GM20431 (cell line): ENCODE data around the gene SLC25A36.
"Not testable (repeated sequence)": the region's sequence is repeated elsewhere in the genome, so short reads cannot be mapped to it uniquely, and the experiment has no call there.

Source experiments
- in situ Hi-C: fragments of 300-500 bp; cut with MseI, MboI; formaldehyde crosslinking; loops from one replicate; pipeline ENCODE4 v1.15.0; 2020; ENCODE audit warnings: low sequenced_read_pairs; ENCODE audit not compliant: unreplicated experiment

SLC25A36 gene

GRCh38 chr3:140929446-140929845, 12.2 kb upstream of the SLC25A36 start:
- in situ Hi-C loops: no loop called here

DNA sequence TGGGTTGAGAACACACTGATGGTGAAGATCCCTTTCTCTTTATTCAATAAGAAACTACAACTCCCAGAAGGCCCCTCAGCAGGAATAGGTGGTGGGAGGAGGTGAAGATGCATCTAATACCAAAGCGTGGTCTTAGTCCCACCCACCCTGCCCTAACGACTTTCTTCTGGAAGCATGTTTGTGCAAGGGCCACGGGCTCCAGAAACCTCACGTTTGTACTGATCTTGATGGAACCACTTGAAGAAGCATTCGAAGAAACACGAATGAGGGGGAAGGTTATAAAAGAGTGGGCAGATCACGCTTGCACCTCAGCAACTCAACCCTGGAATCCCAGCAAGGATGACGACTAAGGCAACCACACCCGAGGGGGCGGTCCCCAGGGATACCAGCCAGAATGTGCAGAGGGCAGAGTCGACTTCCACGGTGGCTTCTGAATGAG, 10.6 kb upstream of the SLC25A36 start:
- in situ Hi-C loops: no loop called here

DNA sequence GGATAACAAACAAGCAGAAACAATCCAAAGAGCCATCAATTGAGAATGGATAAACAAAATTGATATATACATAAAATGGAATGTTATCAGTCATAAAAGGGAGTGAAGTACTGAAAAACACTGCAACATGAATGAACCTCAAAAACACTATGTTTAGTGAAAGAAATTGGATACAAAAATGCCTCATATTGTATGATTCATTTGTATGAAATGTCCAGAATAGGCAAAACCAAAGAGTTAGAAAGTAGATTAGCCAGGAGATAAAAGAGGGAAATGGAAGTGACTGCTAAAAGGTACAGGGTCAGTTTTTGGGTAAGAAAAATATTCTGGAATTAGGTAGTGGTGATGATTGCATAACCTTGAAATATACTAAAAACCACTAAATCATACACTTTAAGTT, 9.8 kb upstream of the SLC25A36 start:
- in situ Hi-C loops: no loop called here

- in situ Hi-C loops: no loop called here
Measured at GRCh38 chr3:140933109-140933508, 8.5 kb upstream of the SLC25A36 start.

DNA sequence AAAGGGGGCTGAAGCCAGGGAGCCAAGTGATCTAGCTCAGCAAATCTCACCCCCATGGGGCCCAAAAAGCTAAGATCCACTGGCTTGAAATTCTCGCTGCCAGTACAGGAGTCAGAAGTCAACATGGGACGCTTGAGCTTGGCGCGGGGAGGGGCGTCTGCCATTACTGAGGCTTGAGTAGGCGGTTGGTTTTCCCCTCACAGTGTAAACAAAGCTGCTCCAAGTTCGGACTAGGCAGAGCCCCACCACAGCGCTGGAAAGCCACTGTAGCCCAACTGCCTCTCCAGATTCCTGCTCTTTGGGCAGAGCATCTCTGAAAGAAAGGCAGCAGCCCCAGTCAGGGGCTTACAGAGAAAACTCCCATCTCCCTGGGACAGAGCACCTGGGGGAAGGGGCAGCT, 8.1 kb upstream of the SLC25A36 start:
- in situ Hi-C loops: no loop called here

DNA sequence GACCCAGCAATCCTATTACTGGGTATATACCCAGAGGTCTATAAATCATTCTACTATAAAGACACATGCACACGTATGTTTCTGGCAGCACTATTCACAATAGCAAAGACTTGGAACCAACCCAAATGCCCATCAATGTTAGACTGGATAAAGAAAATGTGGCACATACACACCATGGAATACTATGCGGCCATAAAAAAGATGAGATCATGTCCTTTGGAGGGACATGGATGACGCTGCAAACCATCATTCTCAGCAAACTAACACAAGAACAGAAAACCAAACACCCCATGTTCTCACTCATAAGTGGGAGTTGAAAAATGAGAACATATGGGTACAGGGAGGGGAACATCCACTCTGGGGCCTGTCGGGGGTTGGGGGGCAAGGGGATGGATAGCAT, 2.3 kb upstream of the SLC25A36 start:
- in situ Hi-C loops: not testable (repeated sequence)

GRCh38 chr3:140941090-140941433, 574 bp upstream of the SLC25A36 start:
- in situ Hi-C loops: no loop called here

DNA sequence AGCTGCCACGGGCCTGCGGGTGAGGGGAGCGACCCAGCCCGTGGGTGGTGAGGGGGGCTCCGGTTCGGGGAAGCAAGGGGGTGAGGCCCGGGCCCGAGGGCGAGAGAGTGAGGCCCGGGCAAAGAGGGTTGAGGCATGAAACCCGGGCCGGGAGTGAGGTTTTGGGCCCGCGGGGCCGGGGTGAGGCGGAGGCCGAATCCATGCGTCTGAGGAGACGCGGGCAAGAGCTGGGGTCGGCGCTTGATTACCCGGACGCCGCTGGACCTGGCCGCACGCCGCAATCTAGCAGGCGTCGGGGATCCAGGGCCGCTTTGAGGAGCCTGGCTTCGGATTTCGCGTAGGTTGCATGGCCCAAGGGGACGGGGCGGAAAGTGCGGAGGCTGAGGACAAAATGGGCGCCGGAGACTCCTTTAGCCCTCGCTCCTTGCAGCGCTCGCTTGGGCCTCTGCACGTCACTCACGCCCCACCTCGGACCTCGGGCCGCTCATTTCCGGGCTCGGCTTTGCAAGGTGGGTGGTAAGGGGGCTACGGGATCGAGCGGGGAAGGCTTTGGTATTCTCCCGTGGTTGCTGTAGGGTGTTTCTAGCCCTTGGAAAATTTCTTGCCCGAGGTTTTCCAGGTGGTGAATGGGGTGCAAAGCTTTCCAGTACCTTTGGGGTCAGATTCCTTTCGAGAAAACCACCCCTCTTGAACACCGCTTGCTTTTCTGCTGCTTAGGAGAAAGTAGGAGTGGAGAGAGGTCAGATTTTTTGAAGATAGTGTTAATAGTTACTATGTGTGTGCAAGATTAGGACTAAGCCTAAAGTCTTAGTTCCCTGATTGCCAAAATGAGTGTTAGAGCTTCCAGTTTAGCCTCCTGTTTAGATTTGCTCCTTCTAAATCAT, 827 bp downstream of the SLC25A36 start:
- in situ Hi-C loops: no loop called here

- in situ Hi-C loops: no loop called here
Measured at GRCh38 chr3:140943781-140944552, 2.3 kb downstream of the SLC25A36 start.

- in situ Hi-C loops: no loop called here
Measured at GRCh38 chr3:140948460-140949249, 7.0 kb downstream of the SLC25A36 start.

- in situ Hi-C loops: no loop called here
Measured at GRCh38 chr3:140950144-140950543, 8.5 kb downstream of the SLC25A36 start.

GRCh38 chr3:140950863-140951262, 9.2 kb downstream of the SLC25A36 start:
- in situ Hi-C loops: no loop called here

- in situ Hi-C loops: not testable (repeated sequence)
Measured at GRCh38 chr3:140951750-140952149, 10.1 kb downstream of the SLC25A36 start.

- in situ Hi-C loops: no loop called here
Measured at GRCh38 chr3:140953028-140953960, 11.7 kb downstream of the SLC25A36 start.

- in situ Hi-C loops: no loop called here
Measured at GRCh38 chr3:140954576-140954975, 12.9 kb downstream of the SLC25A36 start.

GRCh38 chr3:140955645-140956044, 14.0 kb downstream of the SLC25A36 start:
- in situ Hi-C loops: no loop called here

DNA sequence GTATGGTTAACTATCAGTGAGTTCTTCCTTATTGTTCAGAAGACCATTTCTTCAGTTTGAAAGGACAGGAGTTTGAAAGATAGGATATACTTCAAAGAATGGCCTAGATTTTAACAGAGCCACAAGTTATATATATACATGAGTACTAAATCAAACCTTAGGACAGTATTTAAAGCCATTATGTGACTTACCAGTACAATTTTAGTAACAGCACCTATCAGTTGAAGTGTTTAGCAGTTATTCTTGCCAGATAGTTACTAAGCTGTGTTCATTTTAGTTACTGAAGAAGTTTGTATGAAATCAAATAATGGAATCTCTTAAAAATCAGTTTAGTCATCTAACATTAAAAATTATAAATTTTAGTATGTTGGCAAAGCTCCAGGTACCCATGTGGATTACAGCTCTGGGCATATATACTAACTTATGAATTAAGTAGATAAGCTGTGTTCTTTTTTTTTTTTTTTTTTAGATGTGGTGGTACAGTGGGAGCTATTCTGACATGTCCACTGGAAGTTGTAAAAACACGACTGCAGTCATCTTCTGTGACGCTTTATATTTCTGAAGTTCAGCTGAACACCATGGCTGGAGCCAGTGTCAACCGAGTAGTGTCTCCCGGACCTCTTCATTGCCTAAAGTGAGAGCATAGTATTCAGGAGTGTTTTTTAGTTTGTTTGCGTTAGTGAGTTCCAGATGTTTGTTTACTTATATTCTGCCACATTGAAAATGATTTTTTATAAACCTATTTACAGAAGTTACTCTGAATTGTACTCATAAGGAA, 14.6 kb downstream of the SLC25A36 start:
- in situ Hi-C loops: no loop called here

GRCh38 chr3:140972833-140973232, 31.2 kb downstream of the SLC25A36 start:
- in situ Hi-C loops: no loop called here

DNA sequence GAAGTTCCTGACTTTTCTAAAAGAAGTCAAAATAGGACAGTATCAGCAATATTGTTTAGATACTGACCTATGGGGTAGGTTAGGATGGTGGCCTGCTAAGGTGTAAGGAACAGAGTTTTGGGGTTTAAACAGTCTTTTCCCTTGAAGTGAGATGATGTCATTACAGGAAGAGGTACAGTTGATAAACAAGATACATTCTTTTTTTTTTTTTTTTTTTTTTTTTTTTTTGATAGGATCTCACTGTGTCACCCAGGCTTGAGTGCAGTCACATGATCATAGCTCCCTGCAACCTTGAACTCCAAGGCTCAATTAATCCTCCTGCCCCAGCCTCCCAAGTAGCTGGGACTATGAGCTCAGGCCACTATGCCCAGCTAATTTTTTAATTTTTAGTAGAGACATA, 33.3 kb downstream of the SLC25A36 start:
- in situ Hi-C loops: no loop called here
